DOHH2 (cell line): Measurements from ENCODE around the gene ZNF778.

Source experiments
- H3F3A ChIP-seq: fragments of 200-600 bp; sonication (generic), shearing (Covaris generic); 2 replicates; pipeline ENCODE4 v1.6.0; 2016; ENCODE audit warnings: antibody characterized with exemption, mild to moderate bottlenecking; ENCODE audit not compliant: control insufficient read depth, insufficient read depth
- H3K27ac ChIP-seq: fragments of 200-600 bp; sonication (generic); 2 replicates; pipeline ENCODE4 v1.5.1; 2014; ENCODE audit warnings: low read depth, mild to moderate bottlenecking, low read length, moderate library complexity
- H3K27me3 ChIP-seq: fragments of 200-600 bp; sonication (generic); 2 replicates; pipeline ENCODE4 v1.6.1; 2014; ENCODE audit warnings: mild to moderate bottlenecking, low read length, mixed read lengths; ENCODE audit not compliant: control insufficient read depth
- H3K36me3 ChIP-seq: fragments of 200-600 bp; sonication (generic); 2 replicates; pipeline ENCODE4 v1.6.1; 2014; ENCODE audit warnings: mild to moderate bottlenecking, low read length, moderate library complexity, mixed read lengths; ENCODE audit not compliant: control insufficient read depth
- H3K4me1 ChIP-seq: fragments of 200-600 bp; sonication (generic); 2 replicates; pipeline ENCODE4 v1.6.1; 2014; ENCODE audit warnings: mild to moderate bottlenecking, low read length, mixed read lengths; ENCODE audit not compliant: control insufficient read depth
- H3K4me2 ChIP-seq: fragments of 200-600 bp; sonication (generic); 2 replicates; pipeline ENCODE4 v1.6.0; 2014; ENCODE audit warnings: mild to moderate bottlenecking, low read length, moderate library complexity
- H3K4me3 ChIP-seq: fragments of 200-600 bp; sonication (generic); 2 replicates; pipeline ENCODE4 v1.5.1; 2014; ENCODE audit warnings: mild to moderate bottlenecking, low read length, mixed read lengths
- H3K79me2 ChIP-seq: fragments of 200-600 bp; sonication (generic); 2 replicates; pipeline ENCODE4 v1.6.1; 2014; ENCODE audit warnings: mild to moderate bottlenecking, low read length, mixed read lengths; ENCODE audit not compliant: control insufficient read depth
- H3K9me2 ChIP-seq: fragments of 200-600 bp; sonication (generic); replicated peaks from 2 replicates; pipeline ENCODE4 v1.6.1; 2014; ENCODE audit warnings: mild to moderate bottlenecking, low read length, mixed read lengths; ENCODE audit not compliant: control insufficient read depth
- H3K9me3 ChIP-seq: fragments of 200-600 bp; sonication (generic); 2 replicates; pipeline ENCODE4 v1.6.1; 2014; ENCODE audit warnings: antibody characterized with exemption, low read length, mixed read lengths; ENCODE audit not compliant: control insufficient read depth, insufficient read depth
- H4K20me1 ChIP-seq: fragments of 200-600 bp; sonication (generic); 2 replicates; pipeline ENCODE4 v1.6.0; 2014; ENCODE audit warnings: low read depth, mild to moderate bottlenecking, antibody characterized with exemption, low read length, moderate library complexity; ENCODE audit not compliant: control insufficient read depth, insufficient read depth
- CTCF ChIP-seq: fragments of 200-600 bp; sonication (generic); IDR thresholded peaks from one replicate; pipeline ENCODE4 v1.5.1; 2014; ENCODE audit warnings: antibody characterized with exemption, mild to moderate bottlenecking, low read depth, low read length; ENCODE audit not compliant: poor library complexity, severe bottlenecking
- EZH2phosphoT487 ChIP-seq: fragments of 200-600 bp; sonication (generic); IDR thresholded peaks from 2 replicates; pipeline ENCODE4 v1.6.1; 2017; ENCODE audit warnings: borderline replicate concordance, mild to moderate bottlenecking, antibody characterized with exemption, low read length, moderate library complexity, mixed read lengths

The ZNF778 gene

GRCh38 chr16:89281829-89282228, 64.3 kb downstream of the ZNF778 start:
- Histone ChIP-seq H3K9me3 (no peaks in the 10 kb centered on the region), H4K20me1 (no peaks in the 10 kb centered on the region), H3K27ac (no peak overlapping the region), H3F3A (no peaks in the 10 kb centered on the region), H3K4me2 (no peak overlapping the region), H3K27me3 (no peaks in the 10 kb centered on the region), H3K79me2 (no peaks in the 10 kb centered on the region), H3K9me2 (no peaks in the 10 kb centered on the region), H3K36me3 (peaks cover 81% of the 10 kb centered on the region), H3K4me1 (no peaks in the 10 kb centered on the region), H3K4me3 (no peak overlapping the region)
- TF ChIP-seq CTCF (no peak), EZH2phosphoT487 (no peak)

- Histone ChIP-seq H3K9me2 (no peaks in the 10 kb centered on the region), H3F3A (no peaks in the 10 kb centered on the region), H3K4me3 (no peak overlapping the region), H3K4me2 (no peak overlapping the region), H3K9me3 (no peaks in the 10 kb centered on the region), H3K4me1 (no peaks in the 10 kb centered on the region), H3K27me3 (no peaks in the 10 kb centered on the region), H4K20me1 (no peaks in the 10 kb centered on the region), H3K27ac (no peak overlapping the region), H3K36me3 (peaks cover 85% of the 10 kb centered on the region), H3K79me2 (no peaks in the 10 kb centered on the region)
- TF ChIP-seq EZH2phosphoT487 (no peak), CTCF (no peak)
Measured at GRCh38 chr16:89282523-89282922, 65.0 kb downstream of the ZNF778 start.

GRCh38 chr16:89283449-89283848, 65.9 kb downstream of the ZNF778 start:
- TF ChIP-seq CTCF (no peak), EZH2phosphoT487 (no peak)
- no peak overlapping the region for H3K4me2 ChIP-seq
- no peaks in the 10 kb centered on the region for H3K9me3 ChIP-seq
- no peaks in the 10 kb centered on the region for H3K79me2 ChIP-seq
- no peaks in the 10 kb centered on the region for H3K4me1 ChIP-seq
- no peaks in the 10 kb centered on the region; the same call in 1 of the 2 replicates for H4K20me1 ChIP-seq
- H3K9me2 ChIP-seq: no peaks in the 10 kb centered on the region
- no peak overlapping the region for H3K27ac ChIP-seq
- H3K4me3 ChIP-seq: no peak overlapping the region
- peaks cover 85% of the 10 kb centered on the region for H3K36me3 ChIP-seq
- no peaks in the 10 kb centered on the region for H3F3A ChIP-seq
- no peaks in the 10 kb centered on the region for H3K27me3 ChIP-seq

GRCh38 chr16:89285381-89285780, 67.9 kb downstream of the ZNF778 start:
- H3K4me3 ChIP-seq: no peak overlapping the region
- H4K20me1 ChIP-seq: no peaks in the 10 kb centered on the region; the same call in 1 of the 2 replicates
- H3K27me3 ChIP-seq: no peaks in the 10 kb centered on the region
- no peak for TF ChIP-seq EZH2phosphoT487
- no peak for TF ChIP-seq CTCF
- no peaks in the 10 kb centered on the region for H3K4me1 ChIP-seq
- no peaks in the 10 kb centered on the region for H3K9me3 ChIP-seq
- peaks cover 7% of the 10 kb centered on the region; the same call in 1 of the 2 replicates for H3K79me2 ChIP-seq
- no peak overlapping the region for H3K4me2 ChIP-seq
- peaks cover 84% of the 10 kb centered on the region for H3K36me3 ChIP-seq
- H3F3A ChIP-seq: no peaks in the 10 kb centered on the region
- no peaks in the 10 kb centered on the region for H3K9me2 ChIP-seq
- no peak overlapping the region for H3K27ac ChIP-seq
